Measurements from ENCODE around the gene SLC39A8.
A peak's percentile ranks its signal among the peaks of the same experiment; 100 is the strongest.

The SLC39A8 gene

GRCh38 chr4:102345795-102346100, 466 bp upstream of the SLC39A8 start:
- no peak overlapping the region for H2BK12ac ChIP-seq (ENCODE audit: low read length)
- H2AFZ ChIP-seq (ENCODE audit: low read length), result peak overlapping the region; percentile 98
- H3K4ac ChIP-seq (ENCODE audit: low read length), result no peak overlapping the region
- DNase-seq (ENCODE audit: low spot score), result no peak
- H3K14ac ChIP-seq (ENCODE audit: low read length), result no peak overlapping the region
- peaks cover 0 to 49% (median 0%) of the 10 kb centered on the region in 3 experiments for H3K27me3 ChIP-seq (ENCODE audit: control insufficient read depth in 3 of 3, insufficient read depth in 3 of 3, low read depth in 1 of 3, low read length in 3 of 3)
- no peak overlapping the region for H2BK5ac ChIP-seq (ENCODE audit: low read length)
- no peak overlapping the region for H4K91ac ChIP-seq (ENCODE audit: low read depth, low read length, poor library complexity)
- H3K79me1 ChIP-seq (ENCODE audit: low read depth, low read length), result no peaks in the 10 kb centered on the region
- H3K4me1 ChIP-seq (ENCODE audit: control insufficient read depth in 2 of 2, insufficient read depth in 1 of 2, low read depth in 1 of 2, low read length in 2 of 2), result peaks cover 0 to 1% of the 10 kb centered on the region in 2 donors
- H4K8ac ChIP-seq (ENCODE audit: low read depth, low read length), result no peak overlapping the region
- no peak overlapping the region for H3K23ac ChIP-seq (ENCODE audit: low read depth, low read length, poor library complexity)
- WGBS, 2 donors (ENCODE audit: extremely low coverage in 2 of 2, insufficient read length in 2 of 2, insufficient replicate concordance in 1 of 2), result no CpG with 5 or more reads among the region's 5 CpGs
- H3K18ac ChIP-seq (ENCODE audit: low read length), result no peak overlapping the region
- no peak overlapping the region for H3K27ac ChIP-seq (replicated peaks; ENCODE audit: low read length)
- H2BK120ac ChIP-seq (ENCODE audit: low read depth, low read length), result no peak overlapping the region
- H3K9ac ChIP-seq (ENCODE audit: low read depth, low read length, poor library complexity), result no peak overlapping the region
- no peak overlapping the region for H2AK5ac ChIP-seq (ENCODE audit: low read depth, low read length)
- no peak overlapping the region for H2BK15ac ChIP-seq (ENCODE audit: low read length)
- no peaks in the 10 kb centered on the region for H3K9me3 ChIP-seq (replicated peaks in 1 of 2; ENCODE audit: control insufficient read depth in 2 of 2, insufficient read depth in 1 of 2, low read depth in 1 of 2, low read length in 2 of 2)
- no peaks in the 10 kb centered on the region for H3K36me3 ChIP-seq (replicated peaks in 1 of 2; ENCODE audit: control insufficient read depth in 2 of 2, insufficient read depth in 2 of 2, low read length in 2 of 2)
- peak overlapping the region in 1 of 2 donors; percentile 53 for H3K4me3 ChIP-seq (ENCODE audit: low read length in 2 of 2)
- peak overlapping the region; percentile 55 for H3K4me2 ChIP-seq (ENCODE audit: insufficient read depth, low read length, poor library complexity, severe bottlenecking)

- no peak overlapping the region for H2BK120ac ChIP-seq (ENCODE audit: low read depth, low read length)
- H3K14ac ChIP-seq (ENCODE audit: low read length), result no peak overlapping the region
- H2AK5ac ChIP-seq (ENCODE audit: low read depth, low read length), result peak overlapping the region; percentile 30
- peak overlapping the region; percentile 94 for H3K4me2 ChIP-seq (ENCODE audit: insufficient read depth, low read length, poor library complexity, severe bottlenecking)
- H3K79me1 ChIP-seq (ENCODE audit: low read depth, low read length), result no peaks in the 10 kb centered on the region
- no peak overlapping the region for H2BK5ac ChIP-seq (ENCODE audit: low read length)
- H3K27me3 ChIP-seq (ENCODE audit: control insufficient read depth in 3 of 3, insufficient read depth in 3 of 3, low read depth in 1 of 3, low read length in 3 of 3), result peaks cover 0 to 48% (median 0%) of the 10 kb centered on the region in 3 experiments
- peak overlapping the region; percentile 93 for H3K18ac ChIP-seq (ENCODE audit: low read length)
- H2BK15ac ChIP-seq (ENCODE audit: low read length), result no peak overlapping the region
- no peak overlapping the region for H3K4ac ChIP-seq (ENCODE audit: low read length)
- peak overlapping the region; percentile 13 for H3K27ac ChIP-seq (replicated peaks; ENCODE audit: low read length)
- peak overlapping the region; percentile 82 for H3K9ac ChIP-seq (ENCODE audit: low read depth, low read length, poor library complexity)
- H3K36me3 ChIP-seq (replicated peaks in 1 of 2; ENCODE audit: control insufficient read depth in 2 of 2, insufficient read depth in 2 of 2, low read length in 2 of 2), result no peaks in the 10 kb centered on the region
- H3K9me3 ChIP-seq (replicated peaks in 1 of 2; ENCODE audit: control insufficient read depth in 2 of 2, insufficient read depth in 1 of 2, low read depth in 1 of 2, low read length in 2 of 2), result no peaks in the 10 kb centered on the region
- peaks cover 0 to 1% of the 10 kb centered on the region in 2 donors for H3K4me1 ChIP-seq (ENCODE audit: control insufficient read depth in 2 of 2, insufficient read depth in 1 of 2, low read depth in 1 of 2, low read length in 2 of 2)
- H4K91ac ChIP-seq (ENCODE audit: low read depth, low read length, poor library complexity), result no peak overlapping the region
- peak overlapping the region; percentile 40 for H3K23ac ChIP-seq (ENCODE audit: low read depth, low read length, poor library complexity)
- H2AFZ ChIP-seq (ENCODE audit: low read length), result peak overlapping the region; percentile 98
- peak overlapping the region; percentile 53 to 84 for H3K4me3 ChIP-seq (ENCODE audit: low read length in 2 of 2)
- H4K8ac ChIP-seq (ENCODE audit: low read depth, low read length), result no peak overlapping the region
- WGBS, 2 donors (ENCODE audit: extremely low coverage in 2 of 2, insufficient read length in 2 of 2, insufficient replicate concordance in 1 of 2), result no CpG with 5 or more reads among the region's 48 CpGs
- DNase-seq (ENCODE audit: low spot score), result peak; percentile 58
- H2BK12ac ChIP-seq (ENCODE audit: low read length), result peak overlapping the region; percentile 8
These were observed 745 bp downstream of the SLC39A8 start for GRCh38 chr4:102344520-102344953.

- peak; percentile 37 for DNase-seq (ENCODE audit: low spot score)
- peak overlapping the region; percentile 13 for H3K27ac ChIP-seq (replicated peaks; ENCODE audit: low read length)
- no peak overlapping the region for H2BK5ac ChIP-seq (ENCODE audit: low read length)
- H2BK15ac ChIP-seq (ENCODE audit: low read length), result no peak overlapping the region
- peak overlapping the region; percentile 82 for H3K9ac ChIP-seq (ENCODE audit: low read depth, low read length, poor library complexity)
- H4K91ac ChIP-seq (ENCODE audit: low read depth, low read length, poor library complexity), result no peak overlapping the region
- H2BK120ac ChIP-seq (ENCODE audit: low read depth, low read length), result no peak overlapping the region
- H2BK12ac ChIP-seq (ENCODE audit: low read length), result peak overlapping the region; percentile 8
- H3K4me1 ChIP-seq (ENCODE audit: control insufficient read depth in 2 of 2, insufficient read depth in 1 of 2, low read depth in 1 of 2, low read length in 2 of 2), result peaks cover 0 to 1% of the 10 kb centered on the region in 2 donors
- H2AK5ac ChIP-seq (ENCODE audit: low read depth, low read length), result no peak overlapping the region
- no peaks in the 10 kb centered on the region for H3K36me3 ChIP-seq (replicated peaks in 1 of 2; ENCODE audit: control insufficient read depth in 2 of 2, insufficient read depth in 2 of 2, low read length in 2 of 2)
- peak overlapping the region; percentile 93 for H3K18ac ChIP-seq (ENCODE audit: low read length)
- H3K79me1 ChIP-seq (ENCODE audit: low read depth, low read length), result no peaks in the 10 kb centered on the region
- peaks cover 0 to 43% (median 0%) of the 10 kb centered on the region in 3 experiments for H3K27me3 ChIP-seq (ENCODE audit: control insufficient read depth in 3 of 3, insufficient read depth in 3 of 3, low read depth in 1 of 3, low read length in 3 of 3)
- H3K4me3 ChIP-seq (ENCODE audit: low read length in 2 of 2), result peak overlapping the region; percentile 53 to 84
- H3K14ac ChIP-seq (ENCODE audit: low read length), result no peak overlapping the region
- H4K8ac ChIP-seq (ENCODE audit: low read depth, low read length), result no peak overlapping the region
- peak overlapping the region; percentile 94 for H3K4me2 ChIP-seq (ENCODE audit: insufficient read depth, low read length, poor library complexity, severe bottlenecking)
- peak overlapping the region; percentile 40 for H3K23ac ChIP-seq (ENCODE audit: low read depth, low read length, poor library complexity)
- H3K4ac ChIP-seq (ENCODE audit: low read length), result no peak overlapping the region
- H2AFZ ChIP-seq (ENCODE audit: low read length), result peak overlapping the region; percentile 98
- H3K9me3 ChIP-seq (replicated peaks in 1 of 2; ENCODE audit: control insufficient read depth in 2 of 2, insufficient read depth in 1 of 2, low read depth in 1 of 2, low read length in 2 of 2), result no peaks in the 10 kb centered on the region
- WGBS, 2 donors (ENCODE audit: extremely low coverage in 2 of 2, insufficient read length in 2 of 2, insufficient replicate concordance in 1 of 2), result no CpG with 5 or more reads among the region's 21 CpGs
These were observed 1.2 kb downstream of the SLC39A8 start for GRCh38 chr4:102343964-102344519.

- peaks cover 0 to 38% (median 0%) of the 10 kb centered on the region in 3 experiments for H3K27me3 ChIP-seq (ENCODE audit: control insufficient read depth in 3 of 3, insufficient read depth in 3 of 3, low read depth in 1 of 3, low read length in 3 of 3)
- H3K18ac ChIP-seq (ENCODE audit: low read length), result no peak overlapping the region
- no peak for DNase-seq (ENCODE audit: low spot score)
- no peak overlapping the region for H3K4me3 ChIP-seq (ENCODE audit: low read length in 2 of 2)
- H3K4ac ChIP-seq (ENCODE audit: low read length), result no peak overlapping the region
- WGBS, 2 donors (ENCODE audit: extremely low coverage in 2 of 2, insufficient read length in 2 of 2, insufficient replicate concordance in 1 of 2), result no CpG with 5 or more reads among the region's 3 CpGs
- peaks cover 0 to 1% of the 10 kb centered on the region in 2 donors for H3K4me1 ChIP-seq (ENCODE audit: control insufficient read depth in 2 of 2, insufficient read depth in 1 of 2, low read depth in 1 of 2, low read length in 2 of 2)
- no peak overlapping the region for H4K8ac ChIP-seq (ENCODE audit: low read depth, low read length)
- no peak overlapping the region for H2BK120ac ChIP-seq (ENCODE audit: low read depth, low read length)
- no peak overlapping the region for H3K23ac ChIP-seq (ENCODE audit: low read depth, low read length, poor library complexity)
- no peak overlapping the region for H2BK5ac ChIP-seq (ENCODE audit: low read length)
- H4K91ac ChIP-seq (ENCODE audit: low read depth, low read length, poor library complexity), result no peak overlapping the region
- H3K27ac ChIP-seq (replicated peaks; ENCODE audit: low read length), result no peak overlapping the region
- H3K79me1 ChIP-seq (ENCODE audit: low read depth, low read length), result no peaks in the 10 kb centered on the region
- no peaks in the 10 kb centered on the region for H3K36me3 ChIP-seq (replicated peaks in 1 of 2; ENCODE audit: control insufficient read depth in 2 of 2, insufficient read depth in 2 of 2, low read length in 2 of 2)
- no peak overlapping the region for H2BK15ac ChIP-seq (ENCODE audit: low read length)
- no peak overlapping the region for H3K4me2 ChIP-seq (ENCODE audit: insufficient read depth, low read length, poor library complexity, severe bottlenecking)
- no peaks in the 10 kb centered on the region for H3K9me3 ChIP-seq (replicated peaks in 1 of 2; ENCODE audit: control insufficient read depth in 2 of 2, insufficient read depth in 1 of 2, low read depth in 1 of 2, low read length in 2 of 2)
- H3K9ac ChIP-seq (ENCODE audit: low read depth, low read length, poor library complexity), result no peak overlapping the region
- no peak overlapping the region for H2AFZ ChIP-seq (ENCODE audit: low read length)
- H3K14ac ChIP-seq (ENCODE audit: low read length), result no peak overlapping the region
- H2AK5ac ChIP-seq (ENCODE audit: low read depth, low read length), result no peak overlapping the region
- H2BK12ac ChIP-seq (ENCODE audit: low read length), result no peak overlapping the region
These were observed 2.7 kb downstream of the SLC39A8 start for GRCh38 chr4:102342404-102343074.
